Activated naive CD8-positive, alpha-beta T cell (primary cell): ENCODE measurements around the gene TBC1D17.

Experiments
- H3K27ac Mint-ChIP-seq: one replicate; pipeline ENCODE4 v1.8.0; 2021; ENCODE audit warnings: mixed read lengths
- H3K27me3 Mint-ChIP-seq: one replicate; pipeline ENCODE4 v1.8.0; 2021; ENCODE audit warnings: mixed read lengths
- H3K36me3 Mint-ChIP-seq: one replicate; pipeline ENCODE4 v1.8.0; 2021; ENCODE audit warnings: mixed read lengths
- H3K4me1 Mint-ChIP-seq: one replicate; pipeline ENCODE4 v1.8.0; 2021; ENCODE audit warnings: low read depth, mixed read lengths
- H3K4me3 Mint-ChIP-seq: one replicate; pipeline ENCODE4 v1.8.0; 2021; ENCODE audit warnings: mild to moderate bottlenecking, mixed read lengths
- H3K9me3 Mint-ChIP-seq: one replicate; pipeline ENCODE4 v1.8.0; 2021; ENCODE audit warnings: low read depth, mixed read lengths

The TBC1D17 gene

DNA sequence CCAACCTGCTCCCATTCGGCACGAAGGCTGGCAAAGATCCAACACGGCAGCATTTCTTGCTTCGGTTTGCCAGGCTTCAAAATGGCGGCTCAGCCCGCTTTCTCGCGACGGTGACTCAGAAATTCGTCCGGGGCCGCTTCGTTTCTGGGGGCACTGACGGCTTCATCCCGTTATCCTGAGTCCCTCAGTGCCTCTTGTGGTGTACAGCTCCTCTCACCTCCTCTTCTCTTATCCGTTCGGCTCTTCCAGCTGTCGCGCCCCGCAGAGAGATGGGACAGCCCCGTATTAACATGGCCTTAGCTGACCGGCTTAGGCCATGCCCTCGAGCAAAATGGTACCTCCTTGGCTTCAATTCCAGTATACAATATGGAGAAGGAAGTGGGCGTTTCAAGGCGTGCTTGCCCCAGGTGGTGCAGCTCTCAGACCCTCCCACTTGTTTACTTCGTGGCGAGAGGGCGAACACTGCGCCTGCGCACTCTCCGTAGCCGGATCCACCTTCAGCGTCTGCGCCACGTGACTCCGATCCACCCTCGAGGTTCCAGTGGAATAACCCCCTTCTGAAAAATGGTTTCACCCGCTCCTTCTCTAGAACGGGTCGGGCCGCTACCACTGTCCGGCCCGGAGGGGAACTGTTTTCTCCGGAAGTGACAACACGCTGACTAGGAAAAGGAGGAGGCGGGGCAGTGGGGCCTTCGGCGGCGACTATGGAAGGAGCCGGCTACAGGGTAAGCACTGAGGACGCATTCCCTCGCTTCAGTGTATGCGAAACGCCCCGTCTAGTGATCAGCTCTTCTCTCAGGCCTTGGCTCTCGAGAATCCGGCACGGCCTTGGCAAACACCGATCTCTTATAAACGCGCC, at the start of gene TBC1D17, which contains the start of gene AKT1S1:
TBC1D17 (plus strand) TSS at position 683 of the 859 bp plus-strand sequence; CDS start at position 705, 22 bp downstream.
AKT1S1 (minus strand) TSS at position 336 of the 859 bp plus-strand sequence. CDS start 4,060 bp downstream, outside the sequence.
- no peaks in the 10 kb centered on the region for H3K27me3 Mint-ChIP-seq
- H3K4me3 Mint-ChIP-seq: no peak within 1 kb of the TSS
- H3K36me3 Mint-ChIP-seq: no peaks in the 10 kb centered on the region
- H3K27ac Mint-ChIP-seq: no peak within 1 kb of the TSS
- no peaks in the 10 kb centered on the region for H3K9me3 Mint-ChIP-seq
- peaks cover 23% of the 10 kb centered on the region for H3K4me1 Mint-ChIP-seq

GRCh38 chr19:49829200-49829599, 48.3 kb upstream of the TBC1D17 start:
- H3K9me3 Mint-ChIP-seq: no peaks in the 10 kb centered on the region
- H3K4me1 Mint-ChIP-seq: peaks cover 3% of the 10 kb centered on the region
- no peaks in the 10 kb centered on the region for H3K36me3 Mint-ChIP-seq
- no peak overlapping the region for H3K27ac Mint-ChIP-seq
- no peaks in the 10 kb centered on the region for H3K27me3 Mint-ChIP-seq
- no peak overlapping the region for H3K4me3 Mint-ChIP-seq

- H3K4me1 Mint-ChIP-seq: peaks cover 3% of the 10 kb centered on the region
- no peak overlapping the region for H3K4me3 Mint-ChIP-seq
- no peaks in the 10 kb centered on the region for H3K27me3 Mint-ChIP-seq
- H3K27ac Mint-ChIP-seq: no peak overlapping the region
- no peaks in the 10 kb centered on the region for H3K36me3 Mint-ChIP-seq
- H3K9me3 Mint-ChIP-seq: no peaks in the 10 kb centered on the region
Observed at GRCh38 chr19:49829721-49830120, 47.8 kb upstream of the TBC1D17 start.

DNA sequence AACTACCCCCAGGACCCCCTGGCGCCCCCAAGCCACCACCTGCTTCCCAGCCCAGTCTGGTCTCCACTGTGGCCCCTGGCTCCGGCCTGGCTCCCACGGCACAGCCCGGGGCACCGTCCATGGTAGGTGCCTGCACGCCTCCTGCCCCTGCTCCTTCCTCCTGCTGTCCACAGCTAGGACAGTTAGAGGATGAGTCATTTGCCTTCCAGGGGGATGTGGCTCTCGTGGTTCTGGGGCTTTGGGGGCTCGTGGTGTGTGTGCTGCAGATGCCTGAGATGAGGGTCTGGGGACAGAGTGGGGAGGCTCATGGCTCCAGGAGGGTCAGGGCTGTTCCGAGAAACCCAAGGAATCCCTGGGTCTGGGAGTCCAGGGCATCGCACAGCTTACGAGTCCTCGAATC, 46.7 kb upstream of the TBC1D17 start:
- no peaks in the 10 kb centered on the region for H3K9me3 Mint-ChIP-seq
- H3K4me1 Mint-ChIP-seq: peaks cover 3% of the 10 kb centered on the region
- H3K4me3 Mint-ChIP-seq: no peak overlapping the region
- H3K27ac Mint-ChIP-seq: no peak overlapping the region
- no peaks in the 10 kb centered on the region for H3K36me3 Mint-ChIP-seq
- no peaks in the 10 kb centered on the region for H3K27me3 Mint-ChIP-seq

GRCh38 chr19:49831592-49831991, 45.9 kb upstream of the TBC1D17 start:
- H3K27ac Mint-ChIP-seq: no peak overlapping the region
- peaks cover 3% of the 10 kb centered on the region for H3K4me1 Mint-ChIP-seq
- H3K36me3 Mint-ChIP-seq: no peaks in the 10 kb centered on the region

GRCh38 chr19:49832556-49832955, 44.9 kb upstream of the TBC1D17 start:
- Mint-ChIP-seq H3K4me1 (peaks cover 3% of the 10 kb centered on the region), H3K27ac (no peak overlapping the region), H3K4me3 (no peak overlapping the region), H3K9me3 (no peaks in the 10 kb centered on the region), H3K27me3 (no peaks in the 10 kb centered on the region), H3K36me3 (no peaks in the 10 kb centered on the region)

More at GRCh38 chr19:49831592-49831991, 45.9 kb upstream of the TBC1D17 start:
- H3K27me3 Mint-ChIP-seq: no peaks in the 10 kb centered on the region
- no peaks in the 10 kb centered on the region for H3K9me3 Mint-ChIP-seq
- no peak overlapping the region for H3K4me3 Mint-ChIP-seq

DNA sequence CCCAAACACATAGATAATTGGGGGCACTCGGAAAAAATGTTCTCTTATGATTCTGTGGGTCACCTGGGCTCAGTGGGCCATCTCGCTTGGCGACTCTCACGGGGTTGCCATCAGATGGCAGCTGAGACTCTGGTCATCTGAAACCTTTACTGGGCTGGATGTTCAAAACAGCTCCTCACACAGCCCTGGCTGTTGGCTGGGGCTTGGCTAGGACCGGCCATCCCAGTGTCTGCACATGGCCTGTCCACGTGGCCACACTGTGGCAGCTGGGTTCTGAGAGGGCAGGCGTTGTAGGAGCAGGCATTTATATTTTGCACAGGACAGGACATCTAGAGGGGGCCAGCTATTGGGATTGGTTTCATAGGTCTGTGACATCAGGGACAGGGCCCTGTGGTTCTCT, 43.9 kb upstream of the TBC1D17 start:
- Mint-ChIP-seq H3K9me3 (no peaks in the 10 kb centered on the region), H3K4me1 (peaks cover 3% of the 10 kb centered on the region), H3K27me3 (no peaks in the 10 kb centered on the region), H3K36me3 (peaks cover 3% of the 10 kb centered on the region), H3K4me3 (no peak overlapping the region), H3K27ac (no peak overlapping the region)

DNA sequence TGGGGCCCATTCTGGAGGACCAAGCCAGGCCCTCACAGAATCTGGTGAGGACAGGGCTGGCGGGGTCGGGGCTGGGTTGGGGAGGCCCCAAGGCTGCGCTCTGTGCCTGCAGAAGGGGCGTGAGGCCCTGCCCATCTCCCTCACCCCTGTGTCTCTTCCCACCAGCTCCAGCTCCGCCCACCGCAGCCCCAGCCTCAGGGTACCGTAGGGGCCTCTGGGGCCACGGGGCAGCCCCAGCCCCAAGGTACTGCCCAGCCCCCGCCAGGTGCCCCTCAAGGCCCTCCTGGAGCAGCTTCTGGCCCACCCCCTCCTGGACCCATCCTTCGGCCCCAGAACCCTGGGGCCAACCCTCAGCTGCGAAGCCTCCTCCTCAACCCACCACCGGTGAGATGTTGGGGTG, 41.9 kb upstream of the TBC1D17 start:
- H3K4me1 Mint-ChIP-seq: peaks cover 3% of the 10 kb centered on the region
- H3K27me3 Mint-ChIP-seq: no peaks in the 10 kb centered on the region

DNA sequence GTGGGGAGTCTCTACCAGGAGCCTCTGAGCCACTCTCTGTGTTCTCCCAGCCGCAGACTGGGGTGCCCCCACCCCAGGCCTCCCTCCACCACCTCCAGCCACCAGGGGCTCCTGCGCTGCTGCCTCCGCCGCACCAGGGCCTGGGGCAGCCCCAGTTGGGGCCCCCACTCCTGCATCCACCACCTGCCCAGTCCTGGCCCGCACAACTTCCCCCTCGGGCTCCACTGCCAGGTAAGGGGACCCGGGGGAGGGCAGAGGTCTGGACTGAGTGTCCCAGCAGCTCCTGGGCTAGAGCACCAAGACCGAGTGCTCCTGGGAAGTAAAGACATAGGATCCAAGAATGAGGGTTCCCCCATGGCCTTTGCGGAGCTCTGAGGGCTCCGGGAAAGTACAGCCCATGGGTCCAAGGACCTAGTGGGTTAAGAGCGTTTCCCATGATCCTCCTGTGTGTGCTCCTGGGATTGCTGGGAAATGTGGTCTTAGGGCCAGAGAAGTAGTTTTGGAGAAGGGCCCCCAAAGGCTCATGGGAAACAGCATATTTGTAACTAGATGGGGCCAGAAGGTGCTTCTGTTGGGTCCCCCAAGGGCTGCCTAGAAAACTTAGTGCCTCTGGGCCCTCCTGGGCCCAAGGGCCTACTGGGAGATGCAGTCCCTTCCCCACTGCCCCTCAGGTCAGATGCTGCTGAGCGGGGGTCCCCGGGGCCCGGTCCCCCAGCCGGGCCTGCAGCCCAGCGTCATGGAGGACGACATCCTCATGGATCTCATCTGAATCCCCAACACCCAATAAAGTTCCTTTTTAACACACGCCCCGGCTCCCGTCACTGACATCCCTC, 41.1 kb upstream of the TBC1D17 start:
- Mint-ChIP-seq H3K27ac (no peak overlapping the region), H3K4me3 (no peak overlapping the region), H3K9me3 (no peaks in the 10 kb centered on the region), H3K36me3 (peaks cover 8% of the 10 kb centered on the region), H3K4me1 (peaks cover 3% of the 10 kb centered on the region), H3K27me3 (no peaks in the 10 kb centered on the region)

More for the DNA sequence above, 41.9 kb upstream of the TBC1D17 start:
- Mint-ChIP-seq H3K36me3 (peaks cover 8% of the 10 kb centered on the region), H3K9me3 (no peaks in the 10 kb centered on the region), H3K27ac (no peak overlapping the region), H3K4me3 (no peak overlapping the region)

DNA sequence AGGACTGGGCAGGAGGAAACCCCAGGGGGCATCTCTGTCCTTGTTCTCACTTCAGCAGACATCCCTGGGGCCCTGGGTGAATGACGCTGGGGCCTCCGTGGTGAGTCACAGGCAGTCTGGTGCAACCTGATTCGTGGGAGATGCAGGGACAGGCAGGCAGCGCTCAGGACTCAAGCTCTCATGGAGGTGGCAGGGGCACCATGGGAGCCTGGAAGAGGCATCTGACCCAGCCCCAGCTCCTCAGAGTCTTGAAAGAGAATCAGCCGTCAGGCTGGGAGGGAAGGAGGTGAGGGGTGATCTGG, 40.5 kb upstream of the TBC1D17 start:
- Mint-ChIP-seq H3K36me3 (peaks cover 8% of the 10 kb centered on the region), H3K4me1 (peaks cover 3% of the 10 kb centered on the region), H3K9me3 (no peaks in the 10 kb centered on the region), H3K27ac (no peak overlapping the region), H3K27me3 (no peaks in the 10 kb centered on the region), H3K4me3 (no peak overlapping the region)

- Mint-ChIP-seq H3K27ac (no peak overlapping the region), H3K4me3 (no peak overlapping the region), H3K36me3 (peaks cover 8% of the 10 kb centered on the region), H3K27me3 (no peaks in the 10 kb centered on the region), H3K9me3 (no peaks in the 10 kb centered on the region), H3K4me1 (no peaks in the 10 kb centered on the region)
Observed at GRCh38 chr19:49837425-49837824, 40.1 kb upstream of the TBC1D17 start.

- H3K4me3 Mint-ChIP-seq: no peak overlapping the region
- H3K27me3 Mint-ChIP-seq: no peaks in the 10 kb centered on the region
- no peak overlapping the region for H3K27ac Mint-ChIP-seq
- no peaks in the 10 kb centered on the region for H3K4me1 Mint-ChIP-seq
- H3K9me3 Mint-ChIP-seq: no peaks in the 10 kb centered on the region
- H3K36me3 Mint-ChIP-seq: peaks cover 8% of the 10 kb centered on the region
Observed at GRCh38 chr19:49838885-49839588, 38.5 kb upstream of the TBC1D17 start.

DNA sequence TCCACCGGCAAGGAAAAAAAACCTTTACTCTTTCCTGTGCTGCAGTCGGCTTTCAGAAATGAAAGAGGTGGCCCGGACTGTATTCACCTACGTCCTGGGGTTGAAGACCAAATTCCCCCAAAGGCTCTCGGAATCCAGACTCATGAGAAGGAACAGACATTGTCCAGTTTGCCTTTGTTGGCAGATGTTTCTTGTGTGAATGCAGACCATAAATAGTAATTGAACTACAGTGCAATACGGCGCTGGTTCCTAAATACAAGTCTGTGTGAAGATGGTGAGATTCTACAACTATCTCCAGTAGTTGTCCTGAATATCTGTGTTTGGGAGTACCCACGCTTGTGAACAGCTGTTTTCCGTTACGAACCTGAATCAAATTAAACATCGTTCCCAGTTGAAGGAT, 37.8 kb upstream of the TBC1D17 start:
- Mint-ChIP-seq H3K36me3 (peaks cover 8% of the 10 kb centered on the region), H3K27ac (no peak overlapping the region), H3K9me3 (no peaks in the 10 kb centered on the region), H3K4me1 (no peaks in the 10 kb centered on the region), H3K4me3 (no peak overlapping the region), H3K27me3 (no peaks in the 10 kb centered on the region)

- Mint-ChIP-seq H3K36me3 (peaks cover 8% of the 10 kb centered on the region), H3K27ac (no peak overlapping the region), H3K9me3 (no peaks in the 10 kb centered on the region), H3K27me3 (no peaks in the 10 kb centered on the region), H3K4me3 (no peak overlapping the region), H3K4me1 (no peaks in the 10 kb centered on the region)
Observed at GRCh38 chr19:49840321-49840720, 37.2 kb upstream of the TBC1D17 start.
